Measurements from ENCODE around the gene CREM. TPM values are rescaled to one million over a fixed set of nuclear protein-coding genes. Genes with fewer than 3 reads are reported as not detected.

Gene CREM
- total and polyA plus RNA-seq, 10 of the 15 experiments (the other 5 are each of a cell fraction or from before 2014, with no cell fraction given): 51.3 to 115 (median 70.6) TPM

DNA sequence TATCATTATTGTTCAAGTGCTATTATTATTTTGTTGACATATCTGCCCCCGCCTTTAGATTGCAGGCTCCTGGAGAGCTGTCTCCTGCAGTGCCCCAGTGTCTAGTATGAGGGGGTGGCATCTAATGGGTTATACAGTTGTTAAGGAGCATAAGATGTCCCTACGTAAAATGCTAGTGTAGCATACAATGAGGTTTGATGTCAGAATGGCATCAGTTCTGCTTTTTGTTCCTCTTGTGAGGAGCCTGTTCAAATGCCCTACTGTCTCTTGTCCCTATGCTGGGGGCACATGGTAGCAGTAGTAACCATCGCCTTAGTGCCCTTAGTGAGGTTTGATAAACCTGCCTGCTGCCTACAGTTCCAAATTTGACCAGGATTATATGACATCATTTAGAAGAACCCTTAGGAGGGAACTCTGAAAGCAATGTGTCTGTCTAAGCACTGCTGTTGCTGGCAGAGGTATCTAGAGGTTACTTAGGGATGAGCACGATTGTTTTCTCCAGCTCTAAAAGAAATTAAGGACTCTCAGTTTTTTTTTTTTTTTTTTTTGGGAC is 9.7 kb downstream of the CREM start (continued):
- TF ChIP-seq, protein P1, sequence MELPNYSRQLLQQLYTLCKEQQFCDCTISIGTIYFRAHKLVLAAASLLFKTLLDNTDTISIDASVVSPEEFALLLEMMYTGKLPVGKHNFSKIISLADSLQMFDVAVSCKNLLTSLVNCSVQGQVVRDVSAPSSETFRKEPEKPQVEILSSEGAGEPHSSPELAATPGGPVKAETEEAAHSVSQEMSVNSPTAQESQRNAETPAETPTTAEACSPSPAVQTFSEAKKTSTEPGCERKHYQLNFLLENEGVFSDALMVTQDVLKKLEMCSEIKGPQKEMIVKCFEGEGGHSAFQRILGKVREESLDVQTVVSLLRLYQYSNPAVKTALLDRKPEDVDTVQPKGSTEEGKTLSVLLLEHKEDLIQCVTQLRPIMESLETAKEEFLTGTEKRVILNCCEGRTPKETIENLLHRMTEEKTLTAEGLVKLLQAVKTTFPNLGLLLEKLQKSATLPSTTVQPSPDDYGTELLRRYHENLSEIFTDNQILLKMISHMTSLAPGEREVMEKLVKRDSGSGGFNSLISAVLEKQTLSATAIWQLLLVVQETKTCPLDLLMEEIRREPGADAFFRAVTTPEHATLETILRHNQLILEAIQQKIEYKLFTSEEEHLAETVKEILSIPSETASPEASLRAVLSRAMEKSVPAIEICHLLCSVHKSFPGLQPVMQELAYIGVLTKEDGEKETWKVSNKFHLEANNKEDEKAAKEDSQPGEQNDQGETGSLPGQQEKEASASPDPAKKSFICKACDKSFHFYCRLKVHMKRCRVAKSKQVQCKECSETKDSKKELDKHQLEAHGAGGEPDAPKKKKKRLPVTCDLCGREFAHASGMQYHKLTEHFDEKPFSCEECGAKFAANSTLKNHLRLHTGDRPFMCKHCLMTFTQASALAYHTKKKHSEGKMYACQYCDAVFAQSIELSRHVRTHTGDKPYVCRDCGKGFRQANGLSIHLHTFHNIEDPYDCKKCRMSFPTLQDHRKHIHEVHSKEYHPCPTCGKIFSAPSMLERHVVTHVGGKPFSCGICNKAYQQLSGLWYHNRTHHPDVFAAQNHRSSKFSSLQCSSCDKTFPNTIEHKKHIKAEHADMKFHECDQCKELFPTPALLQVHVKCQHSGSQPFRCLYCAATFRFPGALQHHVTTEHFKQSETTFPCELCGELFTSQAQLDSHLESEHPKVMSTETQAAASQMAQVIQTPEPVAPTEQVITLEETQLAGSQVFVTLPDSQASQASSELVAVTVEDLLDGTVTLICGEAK (IDR thresholded peaks at IDR 0.05; ENCODE audit: borderline replicate concordance): no peak
- TF ChIP-seq SMAD1 (IDR thresholded peaks at IDR 0.05; ENCODE audit: low read depth, partially characterized antibody) (no peak), MTA2 (IDR thresholded peaks at IDR 0.05; ENCODE audit: low read depth) (peak; percentile 83; the same call in 1 of the 2 replicates), KAT2A (conservative IDR thresholded peaks at IDR 0.05; ENCODE audit: control insufficient read depth, low read depth, low read length) (no peak), PAX5 (IDR thresholded peaks at IDR 0.05; ENCODE audit: borderline replicate concordance, low read depth, low read length) (no peak), ZNF622 (IDR thresholded peaks at IDR 0.05) (no peak), IKZF2 (IDR thresholded peaks at IDR 0.05) (peak; percentile 61 to 63; a peak in 3 of 4 replicates), CBX3 (IDR thresholded peaks at IDR 0.05; ENCODE audit: borderline replicate concordance, low read depth) (no peak), WRNIP1 (IDR thresholded peaks at IDR 0.05; ENCODE audit: borderline replicate concordance, low read depth, low read length) (no peak), GABPA (IDR thresholded peaks at IDR 0.05; ENCODE audit: low read depth) (no peak), SRF (IDR thresholded peaks at IDR 0.05; ENCODE audit: low read depth in 2 of 2, low read length in 2 of 2) (no peak), NFYB (IDR thresholded peaks at IDR 0.05; ENCODE audit: insufficient read depth, low read depth, low read length) (no peak), NR2C1 (IDR thresholded peaks at IDR 0.05) (no peak)
- TF ChIP-seq, protein P2, sequence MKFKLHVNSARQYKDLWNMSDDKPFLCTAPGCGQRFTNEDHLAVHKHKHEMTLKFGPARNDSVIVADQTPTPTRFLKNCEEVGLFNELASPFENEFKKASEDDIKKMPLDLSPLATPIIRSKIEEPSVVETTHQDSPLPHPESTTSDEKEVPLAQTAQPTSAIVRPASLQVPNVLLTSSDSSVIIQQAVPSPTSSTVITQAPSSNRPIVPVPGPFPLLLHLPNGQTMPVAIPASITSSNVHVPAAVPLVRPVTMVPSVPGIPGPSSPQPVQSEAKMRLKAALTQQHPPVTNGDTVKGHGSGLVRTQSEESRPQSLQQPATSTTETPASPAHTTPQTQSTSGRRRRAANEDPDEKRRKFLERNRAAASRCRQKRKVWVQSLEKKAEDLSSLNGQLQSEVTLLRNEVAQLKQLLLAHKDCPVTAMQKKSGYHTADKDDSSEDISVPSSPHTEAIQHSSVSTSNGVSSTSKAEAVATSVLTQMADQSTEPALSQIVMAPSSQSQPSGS (IDR thresholded peaks at IDR 0.05; ENCODE audit: low read length): peak; percentile 46; the same call in 1 of the 2 replicates
- TF ChIP-seq, protein P3, sequence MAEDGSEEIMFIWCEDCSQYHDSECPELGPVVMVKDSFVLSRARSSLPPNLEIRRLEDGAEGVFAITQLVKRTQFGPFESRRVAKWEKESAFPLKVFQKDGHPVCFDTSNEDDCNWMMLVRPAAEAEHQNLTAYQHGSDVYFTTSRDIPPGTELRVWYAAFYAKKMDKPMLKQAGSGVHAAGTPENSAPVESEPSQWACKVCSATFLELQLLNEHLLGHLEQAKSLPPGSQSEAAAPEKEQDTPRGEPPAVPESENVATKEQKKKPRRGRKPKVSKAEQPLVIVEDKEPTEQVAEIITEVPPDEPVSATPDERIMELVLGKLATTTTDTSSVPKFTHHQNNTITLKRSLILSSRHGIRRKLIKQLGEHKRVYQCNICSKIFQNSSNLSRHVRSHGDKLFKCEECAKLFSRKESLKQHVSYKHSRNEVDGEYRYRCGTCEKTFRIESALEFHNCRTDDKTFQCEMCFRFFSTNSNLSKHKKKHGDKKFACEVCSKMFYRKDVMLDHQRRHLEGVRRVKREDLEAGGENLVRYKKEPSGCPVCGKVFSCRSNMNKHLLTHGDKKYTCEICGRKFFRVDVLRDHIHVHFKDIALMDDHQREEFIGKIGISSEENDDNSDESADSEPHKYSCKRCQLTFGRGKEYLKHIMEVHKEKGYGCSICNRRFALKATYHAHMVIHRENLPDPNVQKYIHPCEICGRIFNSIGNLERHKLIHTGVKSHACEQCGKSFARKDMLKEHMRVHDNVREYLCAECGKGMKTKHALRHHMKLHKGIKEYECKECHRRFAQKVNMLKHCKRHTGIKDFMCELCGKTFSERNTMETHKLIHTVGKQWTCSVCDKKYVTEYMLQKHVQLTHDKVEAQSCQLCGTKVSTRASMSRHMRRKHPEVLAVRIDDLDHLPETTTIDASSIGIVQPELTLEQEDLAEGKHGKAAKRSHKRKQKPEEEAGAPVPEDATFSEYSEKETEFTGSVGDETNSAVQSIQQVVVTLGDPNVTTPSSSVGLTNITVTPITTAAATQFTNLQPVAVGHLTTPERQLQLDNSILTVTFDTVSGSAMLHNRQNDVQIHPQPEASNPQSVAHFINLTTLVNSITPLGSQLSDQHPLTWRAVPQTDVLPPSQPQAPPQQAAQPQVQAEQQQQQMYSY (CRISPR knock-in tag; IDR thresholded peaks at IDR 0.05): no peak
- TF ChIP-seq, protein P4, sequence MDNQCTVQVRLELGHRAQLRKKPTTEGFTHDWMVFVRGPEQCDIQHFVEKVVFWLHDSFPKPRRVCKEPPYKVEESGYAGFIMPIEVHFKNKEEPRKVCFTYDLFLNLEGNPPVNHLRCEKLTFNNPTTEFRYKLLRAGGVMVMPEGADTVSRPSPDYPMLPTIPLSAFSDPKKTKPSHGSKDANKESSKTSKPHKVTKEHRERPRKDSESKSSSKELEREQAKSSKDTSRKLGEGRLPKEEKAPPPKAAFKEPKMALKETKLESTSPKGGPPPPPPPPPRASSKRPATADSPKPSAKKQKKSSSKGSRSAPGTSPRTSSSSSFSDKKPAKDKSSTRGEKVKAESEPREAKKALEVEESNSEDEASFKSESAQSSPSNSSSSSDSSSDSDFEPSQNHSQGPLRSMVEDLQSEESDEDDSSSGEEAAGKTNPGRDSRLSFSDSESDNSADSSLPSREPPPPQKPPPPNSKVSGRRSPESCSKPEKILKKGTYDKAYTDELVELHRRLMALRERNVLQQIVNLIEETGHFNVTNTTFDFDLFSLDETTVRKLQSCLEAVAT (IDR thresholded peaks at IDR 0.05): no peak; the same call in 1 of the 2 replicates
- TF ChIP-seq, protein P5, sequence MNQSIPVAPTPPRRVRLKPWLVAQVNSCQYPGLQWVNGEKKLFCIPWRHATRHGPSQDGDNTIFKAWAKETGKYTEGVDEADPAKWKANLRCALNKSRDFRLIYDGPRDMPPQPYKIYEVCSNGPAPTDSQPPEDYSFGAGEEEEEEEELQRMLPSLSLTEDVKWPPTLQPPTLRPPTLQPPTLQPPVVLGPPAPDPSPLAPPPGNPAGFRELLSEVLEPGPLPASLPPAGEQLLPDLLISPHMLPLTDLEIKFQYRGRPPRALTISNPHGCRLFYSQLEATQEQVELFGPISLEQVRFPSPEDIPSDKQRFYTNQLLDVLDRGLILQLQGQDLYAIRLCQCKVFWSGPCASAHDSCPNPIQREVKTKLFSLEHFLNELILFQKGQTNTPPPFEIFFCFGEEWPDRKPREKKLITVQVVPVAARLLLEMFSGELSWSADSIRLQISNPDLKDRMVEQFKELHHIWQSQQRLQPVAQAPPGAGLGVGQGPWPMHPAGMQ (IDR thresholded peaks at IDR 0.05; ENCODE audit: borderline replicate concordance): no peak

Data from GM12878 (cell line).